ENCODE results near the gene P2RY8. TPM values are rescaled to one million over a fixed set of nuclear protein-coding genes. Genes with fewer than 3 reads are reported as not detected.
"Not testable (repeated sequence)": the region's sequence is repeated elsewhere in the genome, so short reads cannot be mapped to it uniquely, and the experiment has no call there.

The P2RY8 gene
- total RNA-seq, 2 donors from 2014 or later, result 0.93 to 1.3 TPM

- H3K27me3 ChIP-seq, result no peaks in the 10 kb centered on the region
- no peaks in the 10 kb centered on the region for H3K9me3 ChIP-seq
- no peak overlapping the region for H3K27ac ChIP-seq
- no peaks in the 10 kb centered on the region for H3K4me1 ChIP-seq
- TF ChIP-seq, protein P1, sequence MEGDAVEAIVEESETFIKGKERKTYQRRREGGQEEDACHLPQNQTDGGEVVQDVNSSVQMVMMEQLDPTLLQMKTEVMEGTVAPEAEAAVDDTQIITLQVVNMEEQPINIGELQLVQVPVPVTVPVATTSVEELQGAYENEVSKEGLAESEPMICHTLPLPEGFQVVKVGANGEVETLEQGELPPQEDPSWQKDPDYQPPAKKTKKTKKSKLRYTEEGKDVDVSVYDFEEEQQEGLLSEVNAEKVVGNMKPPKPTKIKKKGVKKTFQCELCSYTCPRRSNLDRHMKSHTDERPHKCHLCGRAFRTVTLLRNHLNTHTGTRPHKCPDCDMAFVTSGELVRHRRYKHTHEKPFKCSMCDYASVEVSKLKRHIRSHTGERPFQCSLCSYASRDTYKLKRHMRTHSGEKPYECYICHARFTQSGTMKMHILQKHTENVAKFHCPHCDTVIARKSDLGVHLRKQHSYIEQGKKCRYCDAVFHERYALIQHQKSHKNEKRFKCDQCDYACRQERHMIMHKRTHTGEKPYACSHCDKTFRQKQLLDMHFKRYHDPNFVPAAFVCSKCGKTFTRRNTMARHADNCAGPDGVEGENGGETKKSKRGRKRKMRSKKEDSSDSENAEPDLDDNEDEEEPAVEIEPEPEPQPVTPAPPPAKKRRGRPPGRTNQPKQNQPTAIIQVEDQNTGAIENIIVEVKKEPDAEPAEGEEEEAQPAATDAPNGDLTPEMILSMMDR (IDR thresholded peaks at IDR 0.05), result no peak
- H3K36me3 ChIP-seq, result peaks cover 33% of the 10 kb centered on the region
- DNase-seq (ENCODE audit: low spot score), result no peak
- no peak overlapping the region for H3K4me3 ChIP-seq
These were observed 101.6 kb downstream of the P2RY8 start for GRCh38 chrX:1435241-1435895.

DNA sequence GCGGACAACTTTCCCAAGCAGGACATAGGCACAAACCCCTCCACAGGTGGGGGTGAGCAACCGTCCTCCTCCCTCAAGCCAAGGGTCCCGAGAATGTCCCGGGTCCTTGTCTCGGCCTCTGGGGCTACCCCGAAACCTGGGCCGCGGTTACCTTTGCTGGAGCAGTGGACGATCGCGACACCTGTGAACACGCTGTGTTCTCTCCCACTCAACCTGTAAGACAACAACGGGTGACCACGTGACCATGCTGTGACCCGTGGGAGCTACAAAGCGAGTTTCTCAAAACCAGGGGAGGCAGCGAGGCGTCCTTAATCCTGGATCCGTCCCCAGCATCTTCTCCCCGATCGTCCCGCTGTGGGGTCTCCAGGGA, 102.1 kb downstream of the P2RY8 start:
- Histone ChIP-seq H3K9me3 (no peaks in the 10 kb centered on the region), H3K4me3 (no peak overlapping the region), H3K36me3 (peaks cover 33% of the 10 kb centered on the region), H3K4me1 (no peaks in the 10 kb centered on the region), H3K27ac (no peak overlapping the region), H3K27me3 (no peaks in the 10 kb centered on the region)
- TF ChIP-seq, protein P1 (IDR thresholded peaks at IDR 0.05), result no peak
- DNase-seq (ENCODE audit: low spot score), result no peak

DNA sequence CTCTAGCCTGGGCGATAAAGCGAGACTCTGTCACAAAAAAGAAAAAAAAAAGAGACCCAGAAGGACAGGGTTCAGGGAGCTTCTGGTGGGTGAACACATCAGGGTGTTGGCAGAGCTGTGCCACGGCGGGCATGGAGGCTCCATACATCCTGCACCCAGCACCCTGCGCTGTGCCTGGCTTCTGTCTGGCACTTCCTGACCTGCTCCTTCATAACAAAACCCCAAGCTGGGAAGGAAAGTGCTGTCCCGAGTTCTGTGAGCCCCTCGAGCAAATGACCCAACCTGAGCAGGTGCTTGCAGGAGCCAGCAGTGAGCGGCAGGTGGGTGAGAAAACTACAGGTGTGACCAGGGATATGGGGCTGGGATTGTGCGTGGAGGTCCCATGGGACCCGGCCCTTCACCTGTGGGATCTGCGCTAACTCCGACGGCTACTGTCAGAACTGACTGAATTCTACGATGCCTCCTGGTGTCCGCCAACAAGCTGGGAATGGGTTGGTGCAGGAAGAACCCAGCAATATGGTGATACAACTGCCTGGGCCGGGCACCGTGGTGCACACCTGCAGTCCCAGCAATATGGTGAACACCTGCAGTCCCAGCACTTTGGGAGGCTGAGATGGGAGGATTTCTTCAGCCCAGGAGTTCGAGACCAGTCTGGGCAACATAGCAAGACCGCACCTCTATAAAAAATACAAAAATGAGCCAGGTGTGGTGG, 103.2 kb downstream of the P2RY8 start:
- TF ChIP-seq, protein P1 (IDR thresholded peaks at IDR 0.05), result no peak
- Histone ChIP-seq H3K4me3 (no peak overlapping the region), H3K27me3 (no peaks in the 10 kb centered on the region), H3K36me3 (peaks cover 31% of the 10 kb centered on the region), H3K4me1 (no peaks in the 10 kb centered on the region), H3K27ac (no peak overlapping the region), H3K9me3 (no peaks in the 10 kb centered on the region)
- DNase-seq (ENCODE audit: low spot score), result no peak

GRCh38 chrX:1430451-1430850, 106.5 kb downstream of the P2RY8 start:
- TF ChIP-seq, protein P1 (IDR thresholded peaks at IDR 0.05), result no peak
- DNase-seq (ENCODE audit: low spot score), result no peak
- no peak overlapping the region for H3K27ac ChIP-seq
- no peaks in the 10 kb centered on the region for H3K4me1 ChIP-seq
- no peaks in the 10 kb centered on the region for H3K9me3 ChIP-seq
- peaks cover 22% of the 10 kb centered on the region for H3K36me3 ChIP-seq
- H3K27me3 ChIP-seq, result no peaks in the 10 kb centered on the region
- no peak overlapping the region for H3K4me3 ChIP-seq

GRCh38 chrX:1427756-1428155, 109.2 kb downstream of the P2RY8 start:
- Histone ChIP-seq H3K36me3 (peaks cover 38% of the 10 kb centered on the region), H3K9me3 (peaks cover 0 to 5% of the 10 kb centered on the region in 2 donors), H3K4me3 (no peak overlapping the region), H3K4me1 (no peaks in the 10 kb centered on the region), H3K27me3 (no peaks in the 10 kb centered on the region), H3K27ac (no peak overlapping the region)
- no peak for DNase-seq (ENCODE audit: low spot score)
- TF ChIP-seq, protein P1 (IDR thresholded peaks at IDR 0.05), result no peak

- not testable (repeated sequence) for H3K4me3 ChIP-seq; H3K27ac ChIP-seq; H3K4me1 ChIP-seq; DNase-seq (ENCODE audit: low spot score); H3K27me3 ChIP-seq
- peaks cover 44% of the 10 kb centered on the region for H3K36me3 ChIP-seq
- H3K9me3 ChIP-seq, result peaks cover 0 to 18% of the 10 kb centered on the region in 2 donors
These were observed 110.7 kb downstream of the P2RY8 start for GRCh38 chrX:1426321-1426720.

Measured in right atrium auricular region (tissue), 2 donors.